COLO668 (cell line): ENCODE measurements around the gene MRPL30.
"Not testable (repeated sequence)": the region's sequence is repeated elsewhere in the genome, so short reads cannot be mapped to it uniquely, and the experiment has no call there.

ENCODE experiments used
- DNase-seq: peaks from one replicate; lab custom pipeline; 2025; ENCODE audit not compliant: unreplicated experiment; lab: John Stamatoyannopoulos, UW

Gene MRPL30

GRCh38 chr2:99180755-99181623 is at the start of gene MRPL30, which contains the start of gene MITD1:
Gene MRPL30 (plus strand): TSS chr2:99181184. CDS start chr2:99186204, 5,020 bp downstream.
Gene MITD1 (minus strand): TSS chr2:99181058. CDS start chr2:99180981, 77 bp downstream.
- peak; percentile 93 for DNase-seq

GRCh38 chr2:99135044-99135556 is 45.9 kb upstream of the MRPL30 start:
- DNase-seq, result not testable (repeated sequence)

DNA sequence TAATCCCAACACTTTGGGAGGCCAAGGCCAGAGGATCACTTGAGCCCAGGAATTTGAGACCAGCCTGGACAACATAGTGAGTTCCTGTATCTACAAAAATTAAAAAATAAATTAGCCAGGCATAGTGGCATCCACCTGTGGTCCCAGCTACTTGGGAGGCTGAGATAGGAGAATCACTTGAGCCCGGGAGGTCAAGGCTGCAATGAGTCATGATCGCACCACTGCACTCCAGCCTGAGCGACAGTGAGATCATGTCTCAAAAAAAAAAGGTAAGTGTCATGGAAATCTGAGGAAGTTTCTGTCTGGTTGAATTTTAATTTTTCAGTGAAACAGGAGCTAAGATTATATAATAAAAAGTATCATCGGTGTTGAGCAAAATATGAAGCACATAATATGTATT is 42.0 kb upstream of the MRPL30 start:
- no peak for DNase-seq

DNA sequence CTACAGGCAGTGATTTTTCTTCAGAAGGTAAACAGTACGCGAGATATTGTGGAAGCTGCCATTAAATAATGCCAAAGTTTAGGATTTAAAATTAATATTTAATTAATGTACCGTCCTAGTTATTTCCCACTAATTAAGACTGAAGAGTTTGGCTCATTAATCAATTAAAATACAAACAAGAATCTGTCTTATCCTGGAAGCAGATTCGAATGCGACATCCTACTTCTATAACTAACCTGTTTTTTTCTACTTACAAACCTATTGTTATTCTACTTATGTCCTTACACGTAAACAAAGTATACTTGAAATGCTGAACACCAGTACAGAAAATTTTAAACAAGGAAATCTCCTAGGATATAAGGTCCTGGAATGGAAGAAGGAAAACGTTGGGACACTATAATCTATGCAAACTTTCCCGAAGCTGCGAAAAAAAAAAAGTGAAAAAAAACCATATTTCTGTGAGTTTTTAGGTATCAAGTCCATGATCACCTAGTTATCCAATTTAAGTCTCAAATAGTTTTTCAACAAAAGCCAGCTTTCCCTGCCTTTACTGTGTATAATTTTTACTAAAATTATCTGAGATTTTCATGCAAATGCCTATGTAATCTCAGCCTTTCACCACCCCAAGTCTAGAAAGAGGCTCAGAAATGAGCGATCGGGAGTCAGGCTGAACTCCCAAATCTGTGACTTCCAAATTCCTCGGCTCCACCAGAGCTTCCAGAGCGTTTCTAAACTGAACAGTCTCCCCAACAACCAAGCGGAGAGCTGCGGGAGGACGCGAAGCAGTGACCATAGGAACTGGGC is 40.7 kb upstream of the MRPL30 start:
- DNase-seq, result no peak

- DNase-seq, result no peak
Measured at GRCh38 chr2:99140860-99141109, 40.2 kb upstream of the MRPL30 start.

DNA sequence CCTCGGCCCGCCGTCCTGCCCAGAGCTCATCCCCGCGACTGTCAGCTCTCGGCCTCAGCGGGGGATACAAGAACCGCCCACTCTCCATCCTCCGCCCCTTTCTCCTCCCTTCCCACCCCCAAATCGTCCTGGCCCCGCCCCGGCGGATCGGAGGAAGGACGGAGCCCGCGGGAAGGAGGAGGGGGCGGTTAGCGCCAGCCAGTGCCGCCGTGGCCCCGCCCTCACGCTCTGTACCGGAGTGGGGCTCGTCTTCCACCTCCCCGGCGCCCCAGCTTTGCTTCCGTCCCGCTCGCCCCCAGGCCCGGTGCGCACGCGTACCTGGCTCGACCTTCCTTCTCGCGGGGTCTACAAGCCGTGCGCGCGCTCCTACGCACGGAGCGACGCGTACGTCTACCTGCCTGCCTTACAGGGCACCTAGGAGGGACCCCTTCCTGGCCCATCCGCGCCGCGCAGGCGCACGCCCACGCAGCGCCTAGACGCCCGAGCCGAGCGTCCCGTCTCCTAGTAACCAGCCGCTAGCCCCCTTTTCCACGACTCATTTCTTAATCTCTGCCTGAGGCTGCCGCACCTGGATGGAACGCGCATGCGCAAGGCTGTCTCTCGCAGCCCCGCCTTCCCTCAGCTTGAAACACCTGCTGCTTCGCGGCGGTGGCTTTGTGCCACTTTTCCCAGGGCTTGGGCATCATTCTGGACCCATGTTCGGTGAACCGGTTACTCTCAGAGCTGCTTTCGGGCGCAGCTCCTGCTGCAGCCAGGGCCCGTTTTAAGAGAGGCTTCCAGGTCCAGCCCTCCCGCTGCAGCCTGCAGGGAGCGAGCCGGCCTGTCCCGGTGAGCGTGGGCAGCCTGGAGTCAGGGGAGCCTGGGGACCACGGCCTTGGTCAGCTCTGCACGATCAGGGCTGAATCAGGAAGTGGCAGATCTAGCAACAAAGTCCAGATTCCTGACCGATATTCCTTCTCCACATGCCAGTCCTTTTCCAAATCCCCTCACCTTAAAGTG is 39.6 kb upstream of the MRPL30 start, which contains the start of gene C2orf15:
Gene C2orf15, plus strand, starts transcription at position 598 of the 999 bp plus-strand sequence. CDS start 8,852 bp downstream, outside the sequence.
- DNase-seq, result peak; percentile 99

DNA sequence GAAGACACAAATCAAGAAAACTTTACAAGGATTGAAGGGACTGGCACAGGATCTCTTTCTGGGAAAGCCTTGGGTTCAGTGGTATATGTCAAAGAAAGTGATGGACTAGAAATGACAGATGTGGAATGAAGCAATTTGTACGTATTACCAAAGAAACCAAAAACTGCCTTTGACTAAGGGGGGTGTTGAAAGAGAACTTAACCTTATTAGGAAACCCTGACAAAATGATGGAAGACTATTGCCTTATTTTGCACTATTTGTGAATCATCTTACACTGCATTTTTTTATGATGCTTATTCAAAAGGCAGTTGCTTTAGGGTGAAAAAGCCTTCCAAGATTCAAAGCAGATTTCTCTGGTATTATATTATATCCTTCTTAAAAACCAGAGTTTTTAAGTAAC is 30.3 kb upstream of the MRPL30 start:
- no peak for DNase-seq

- DNase-seq, result no peak
Measured at GRCh38 chr2:99152199-99152895, 28.6 kb upstream of the MRPL30 start.

DNA sequence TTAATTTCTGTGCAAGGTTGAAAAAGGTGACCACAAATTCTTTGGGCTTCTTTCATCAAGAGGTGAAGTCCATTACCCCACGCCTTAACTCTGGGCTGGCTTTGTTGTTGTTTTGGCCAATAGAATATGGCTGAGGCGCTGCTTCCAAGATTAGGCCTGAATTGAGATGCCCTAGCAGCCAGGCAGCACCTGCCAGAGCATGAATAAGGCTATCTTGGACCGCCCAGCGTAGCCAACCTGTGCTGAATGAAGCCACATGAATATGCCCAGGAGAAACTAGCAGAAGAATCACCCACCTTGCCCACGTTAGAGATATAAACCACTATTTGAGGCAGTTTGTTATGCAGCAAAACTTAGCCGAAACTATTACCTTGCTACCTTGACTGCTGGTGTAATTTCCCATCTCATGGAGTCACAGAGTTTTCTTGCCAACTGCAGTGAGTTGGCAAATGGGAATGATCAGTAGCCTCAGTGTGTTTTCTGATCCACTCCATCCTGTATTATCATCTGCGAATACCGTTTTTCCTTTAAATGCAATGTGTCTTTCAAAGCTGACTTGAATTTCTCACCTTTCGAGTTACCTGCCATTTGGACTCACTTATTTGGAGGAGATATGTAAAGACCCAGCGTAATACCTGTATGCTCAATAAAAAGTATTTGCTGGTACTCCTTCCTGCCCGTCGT is 26.9 kb upstream of the MRPL30 start:
- DNase-seq, result peak; percentile 7

- peak; percentile 93 for DNase-seq
Measured at GRCh38 chr2:99154643-99155536, 26.1 kb upstream of the MRPL30 start, which contains the start of the genes LIPT1 and TSGA10. Gene LIPT1 (plus strand): TSS chr2:99154967. CDS start chr2:99161958, 6,991 bp downstream. Gene TSGA10 (minus strand): TSS chr2:99154942. CDS start chr2:99109439, 45,503 bp downstream.

- no peak for DNase-seq
Measured at GRCh38 chr2:99156891-99157290, 24.1 kb upstream of the MRPL30 start.

DNA sequence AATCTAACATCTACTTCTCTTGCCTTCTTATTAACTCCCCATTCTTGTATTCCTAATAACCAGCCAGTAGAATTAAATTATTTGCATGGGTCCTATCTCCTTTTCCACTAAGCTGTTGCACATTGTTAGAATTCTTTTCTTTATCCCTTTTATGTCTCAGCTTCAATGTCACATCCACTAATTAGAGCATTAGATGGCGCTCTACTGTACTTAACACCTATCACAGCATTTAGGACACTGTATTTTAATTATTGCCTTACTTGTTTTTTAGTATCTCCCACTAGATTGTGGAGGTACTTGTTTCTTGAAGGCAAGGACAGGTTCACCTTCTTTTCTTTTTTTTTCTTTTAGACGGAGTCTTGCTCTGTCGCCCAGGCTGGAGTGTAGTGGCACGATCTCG is 22.4 kb upstream of the MRPL30 start:
- no peak for DNase-seq

DNA sequence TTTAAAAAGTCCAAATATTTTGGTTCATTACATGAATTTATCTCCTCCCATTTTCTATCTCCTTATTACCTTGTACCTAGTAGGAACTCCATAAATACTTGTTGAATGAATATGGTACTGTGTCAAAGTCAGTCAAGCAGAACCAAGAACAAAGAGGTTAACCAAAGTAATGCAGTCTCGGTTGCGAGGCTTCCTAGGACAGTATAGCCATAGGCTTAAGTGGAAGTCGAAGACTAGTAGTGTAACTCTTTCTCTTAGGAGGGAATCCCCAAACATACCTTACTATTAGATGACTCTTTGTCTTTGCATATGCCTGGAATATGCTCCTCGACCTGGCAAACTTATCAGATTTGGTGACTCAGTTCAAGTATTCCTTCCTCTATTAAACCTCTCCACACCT is 21.4 kb upstream of the MRPL30 start:
- DNase-seq, result no peak

DNA sequence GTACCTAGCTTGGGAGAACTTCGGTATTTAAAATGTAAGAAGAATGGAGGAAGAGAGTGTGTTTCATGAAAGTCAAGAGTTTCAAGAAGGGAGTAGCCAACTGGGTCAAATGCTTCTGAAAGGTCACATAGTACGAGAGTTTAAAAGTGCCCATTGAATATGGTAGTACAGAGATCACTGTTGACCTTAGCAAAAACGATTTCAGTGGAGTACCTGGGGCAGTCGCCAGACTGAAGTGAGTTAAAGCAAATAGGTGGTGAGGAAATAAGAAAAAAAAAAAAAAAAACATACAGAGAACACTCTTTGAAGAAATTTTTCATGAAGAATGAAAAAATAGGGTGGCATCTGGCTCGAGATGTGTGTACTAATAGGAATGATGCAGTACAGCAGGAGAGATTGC is 14.8 kb upstream of the MRPL30 start:
- no peak for DNase-seq

DNA sequence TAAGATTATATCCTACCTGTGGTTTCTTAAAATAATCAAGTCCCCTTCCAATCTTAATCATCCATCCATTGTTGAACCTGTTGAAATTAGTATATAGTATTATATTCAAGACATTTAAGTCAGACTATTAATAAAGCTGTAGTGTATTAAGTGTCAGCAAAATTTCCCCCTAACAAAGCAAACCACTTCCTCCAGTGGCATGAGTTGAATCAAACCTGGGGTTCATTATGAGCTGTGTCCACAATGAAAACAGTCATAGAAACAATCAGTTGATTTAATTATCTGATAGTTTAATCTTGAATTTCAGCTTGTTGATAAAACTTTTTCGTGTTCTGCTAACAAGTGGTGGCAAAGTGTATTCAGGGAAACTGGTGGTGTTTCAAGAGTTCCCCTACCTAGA is 11.4 kb upstream of the MRPL30 start:
- no peak for DNase-seq

GRCh38 chr2:99171377-99172140 is 9.4 kb upstream of the MRPL30 start:
- DNase-seq, result no peak

- DNase-seq, result no peak
Measured at GRCh38 chr2:99181624-99182000, 628 bp downstream of the MRPL30 start.

DNA sequence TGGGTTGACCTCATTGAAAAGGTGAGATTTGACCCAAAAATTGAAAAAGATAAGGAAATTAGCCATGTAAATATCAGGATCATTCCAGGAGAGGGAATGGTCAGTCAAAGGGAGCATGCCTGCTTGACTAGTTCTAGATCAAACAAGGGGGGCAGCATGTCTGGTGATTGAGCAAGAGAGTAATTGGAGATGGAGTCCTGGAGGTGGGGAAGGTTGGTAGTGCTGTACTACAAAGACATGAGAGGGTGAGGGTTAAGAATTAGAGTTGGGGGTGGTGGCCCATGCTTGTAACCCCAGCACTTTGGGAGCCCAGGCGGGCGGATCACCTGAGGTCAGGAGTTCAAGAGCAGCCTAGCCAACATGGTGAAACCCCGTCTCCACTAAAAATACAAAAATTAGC is 2.0 kb downstream of the MRPL30 start:
- DNase-seq, result no peak
